Activated CD4-positive, alpha-beta T cell treated with anti-CD3 and anti-CD28 coated beads, Interleukin-2, amount 50 U/mL, for 48 hours (primary cell): ENCODE data around the gene TMEM154.

ENCODE experiments used
- DNase-seq, 2 experiments: peaks; one replicate each; pipeline ENCODE4 v3.0.0-alpha.2; 2020

The TMEM154 gene

GRCh38 chr4:152693871-152694270, 14.1 kb upstream of the TMEM154 start:
- DNase-seq: no peak

GRCh38 chr4:152691761-152692160, 12.0 kb upstream of the TMEM154 start:
- no peak for DNase-seq

- DNase-seq: no peak
These were observed 11.2 kb upstream of the TMEM154 start for GRCh38 chr4:152690706-152691651.

- DNase-seq: no peak
These were observed 10.1 kb upstream of the TMEM154 start for GRCh38 chr4:152689615-152690501.

GRCh38 chr4:152687974-152688599, 8.3 kb upstream of the TMEM154 start:
- DNase-seq: no peak

GRCh38 chr4:152686452-152687013, 6.7 kb upstream of the TMEM154 start:
- DNase-seq: no peak

- no peak for DNase-seq
These were observed 4.8 kb upstream of the TMEM154 start for GRCh38 chr4:152684587-152684986.

- no peak for DNase-seq
These were observed 4.2 kb upstream of the TMEM154 start for GRCh38 chr4:152684007-152684406.

GRCh38 chr4:152682143-152682941, 2.5 kb upstream of the TMEM154 start:
- DNase-seq: no peak

- no peak for DNase-seq
These were observed 1.3 kb upstream of the TMEM154 start for GRCh38 chr4:152680988-152681603.

- no peak for DNase-seq
These were observed 956 bp downstream of the TMEM154 start for GRCh38 chr4:152678841-152679240.

GRCh38 chr4:152677117-152677516, 2.7 kb downstream of the TMEM154 start:
- no peak for DNase-seq

- no peak for DNase-seq
These were observed 3.5 kb downstream of the TMEM154 start for GRCh38 chr4:152676052-152676854.

- DNase-seq: no peak
These were observed 5.4 kb downstream of the TMEM154 start for GRCh38 chr4:152674359-152674758.

GRCh38 chr4:152673489-152673888, 6.3 kb downstream of the TMEM154 start:
- DNase-seq: no peak

- DNase-seq: no peak
These were observed 7.3 kb downstream of the TMEM154 start for GRCh38 chr4:152672206-152673092.

- no peak for DNase-seq
These were observed 11.3 kb downstream of the TMEM154 start for GRCh38 chr4:152668338-152668964.

GRCh38 chr4:152667781-152668180, 12.0 kb downstream of the TMEM154 start:
- no peak for DNase-seq

- DNase-seq: no peak
These were observed 12.9 kb downstream of the TMEM154 start for GRCh38 chr4:152666946-152667345.
